Measurements from ENCODE around the gene ZNF100. TPM values are rescaled to one million over a fixed set of nuclear protein-coding genes. Genes with fewer than 3 reads are reported as not detected.

Gene ZNF100
- total RNA-seq, 2 donors from 2014 or later, result 9.7 to 16.0 TPM

GRCh38 chr19:21707065-21707464 is 60.3 kb downstream of the ZNF100 start:
- intact Hi-C loops (cut with DNase I), result no loop called here
- DNase-seq, result no peak

GRCh38 chr19:21705393-21705792 is 62.0 kb downstream of the ZNF100 start:
- H3K27me3 ChIP-seq, result no peaks in the 10 kb centered on the region
- no peak for TF ChIP-seq CTCF (IDR thresholded peaks at IDR 0.05)
- no peaks in the 10 kb centered on the region for H3K4me1 ChIP-seq
- H3K9ac ChIP-seq (ENCODE audit: low read depth in 2 of 2, low read length in 2 of 2), result no peak overlapping the region
- intact Hi-C loops (cut with DNase I), result no loop called here
- DNase-seq, result no peak
- H3K4me3 ChIP-seq, result no peak overlapping the region
- H3K27ac ChIP-seq, result no peak overlapping the region
- no peaks in the 10 kb centered on the region for H3K9me3 ChIP-seq
- no peaks in the 10 kb centered on the region for H3K36me3 ChIP-seq

More at GRCh38 chr19:21707065-21707464, 60.3 kb downstream of the ZNF100 start:
- H3K9me3 ChIP-seq, result no peaks in the 10 kb centered on the region
- no peak overlapping the region for H3K9ac ChIP-seq (ENCODE audit: low read depth in 2 of 2, low read length in 2 of 2)
- H3K36me3 ChIP-seq, result no peaks in the 10 kb centered on the region
- H3K4me1 ChIP-seq, result no peaks in the 10 kb centered on the region
- no peaks in the 10 kb centered on the region for H3K27me3 ChIP-seq
- no peak overlapping the region for H3K27ac ChIP-seq
- H3K4me3 ChIP-seq, result no peak overlapping the region
- no peak for TF ChIP-seq CTCF (IDR thresholded peaks at IDR 0.05)

GRCh38 chr19:21704320-21704719 is 63.1 kb downstream of the ZNF100 start:
- intact Hi-C loops (cut with DNase I), result no loop called here
- Histone ChIP-seq H3K9me3 (no peaks in the 10 kb centered on the region), H3K4me3 (no peak overlapping the region), H3K36me3 (no peaks in the 10 kb centered on the region), H3K4me1 (no peaks in the 10 kb centered on the region), H3K27me3 (no peaks in the 10 kb centered on the region), H3K27ac (no peak overlapping the region), H3K9ac (ENCODE audit: low read depth in 2 of 2, low read length in 2 of 2) (no peak overlapping the region)
- TF ChIP-seq CTCF (IDR thresholded peaks at IDR 0.05), result no peak
- no peak for DNase-seq

GRCh38 chr19:21699197-21699596 is 68.2 kb downstream of the ZNF100 start:
- intact Hi-C loops (cut with DNase I), result loop anchor here (10.0 kb wide), 2 partner anchors 214 to 494 kb away; no protein-coding TSS in a partner anchor
- no peaks in the 10 kb centered on the region for H3K9me3 ChIP-seq
- H3K4me3 ChIP-seq, result no peak overlapping the region
- no peak for DNase-seq
- H3K36me3 ChIP-seq, result no peaks in the 10 kb centered on the region
- no peak overlapping the region for H3K9ac ChIP-seq (ENCODE audit: low read depth in 2 of 2, low read length in 2 of 2)
- TF ChIP-seq CTCF (IDR thresholded peaks at IDR 0.05), result no peak
- H3K27ac ChIP-seq, result no peak overlapping the region
- H3K27me3 ChIP-seq, result no peaks in the 10 kb centered on the region
- no peaks in the 10 kb centered on the region for H3K4me1 ChIP-seq

GRCh38 chr19:21698215-21698614 is 69.2 kb downstream of the ZNF100 start:
- DNase-seq, result peak; percentile 25
- no peaks in the 10 kb centered on the region for H3K4me1 ChIP-seq

More at GRCh38 chr19:21698215-21698614, 69.2 kb downstream of the ZNF100 start:
- intact Hi-C loops (cut with DNase I), result loop anchor here (10.0 kb wide), 2 partner anchors 213 to 493 kb away; no protein-coding TSS in a partner anchor
- Histone ChIP-seq H3K4me3 (no peak overlapping the region), H3K9ac (ENCODE audit: low read depth in 2 of 2, low read length in 2 of 2) (no peak overlapping the region), H3K27ac (no peak overlapping the region), H3K27me3 (no peaks in the 10 kb centered on the region), H3K36me3 (no peaks in the 10 kb centered on the region), H3K9me3 (no peaks in the 10 kb centered on the region)
- peak; percentile 61 for TF ChIP-seq CTCF (IDR thresholded peaks at IDR 0.05)
